ENCODE data around the gene DNAH11. TPM values are rescaled to one million over a fixed set of nuclear protein-coding genes. Genes with fewer than 3 reads are reported as not detected.
A peak's percentile ranks its signal among the peaks of the same experiment; 100 is the strongest.
"Not testable (repeated sequence)": the region's sequence is repeated elsewhere in the genome, so short reads cannot be mapped to it uniquely, and the experiment has no call there.

DNAH11 gene
- under 1 TPM; 0.25 to 0.43 TPM for total RNA-seq

GRCh38 chr7:21542891-21543527 is at the start of gene DNAH11:
TSS of gene DNAH11 (plus strand) at chr7:21543039. CDS start at chr7:21543246, 207 bp downstream.
- Mint-ChIP-seq H3K4me1 (peaks cover 9% of the 10 kb centered on the region), H3K9me3 (no peaks in the 10 kb centered on the region), H3K36me3 (no peaks in the 10 kb centered on the region), H3K27ac (no peak within 1 kb of the TSS), H3K4me3 (peak within 1 kb of the TSS; percentile 85), H3K27me3 (peaks cover 63% of the 10 kb centered on the region)
- peak; percentile 93 for ATAC-seq (ENCODE audit: low read depth)
- POLR2A ChIA-PET, result interaction anchor here (0.6 kb wide), 1 partner anchor 275 kb away, joined by 4 read pairs; no protein-coding TSS in a partner anchor
- DNase-seq, result peak; percentile 58

- Mint-ChIP-seq H3K9me3 (peaks cover 39% of the 10 kb centered on the region), H3K36me3 (peaks cover 66% of the 10 kb centered on the region)
- ATAC-seq (ENCODE audit: low read depth), result no peak
Observed at GRCh38 chr7:21495731-21496130, 47.1 kb upstream of the DNAH11 start.

GRCh38 chr7:21497072-21497471 is 45.8 kb upstream of the DNAH11 start:
- DNase-seq (no peak), ATAC-seq (ENCODE audit: low read depth) (no peak)
- H3K4me1 Mint-ChIP-seq, result peaks cover 2% of the 10 kb centered on the region
- POLR2A ChIA-PET, result no interaction called here
- no peak overlapping the region for H3K27ac Mint-ChIP-seq
- H3K36me3 Mint-ChIP-seq, result peaks cover 68% of the 10 kb centered on the region
- H3K4me3 Mint-ChIP-seq, result no peak overlapping the region
- peaks cover 35% of the 10 kb centered on the region for H3K9me3 Mint-ChIP-seq
- H3K27me3 Mint-ChIP-seq, result no peaks in the 10 kb centered on the region

More at GRCh38 chr7:21495731-21496130, 47.1 kb upstream of the DNAH11 start:
- POLR2A ChIA-PET, result no interaction called here
- Mint-ChIP-seq H3K27me3 (no peaks in the 10 kb centered on the region), H3K27ac (no peak overlapping the region), H3K4me3 (no peak overlapping the region), H3K4me1 (peaks cover 1% of the 10 kb centered on the region)
- DNase-seq, result no peak

- no peak for DNase-seq
- POLR2A ChIA-PET, result no interaction called here
- H3K27ac Mint-ChIP-seq, result no peak overlapping the region
- peaks cover 8% of the 10 kb centered on the region for H3K4me1 Mint-ChIP-seq
- no peaks in the 10 kb centered on the region for H3K27me3 Mint-ChIP-seq
- peaks cover 74% of the 10 kb centered on the region for H3K36me3 Mint-ChIP-seq
- no peak overlapping the region for H3K4me3 Mint-ChIP-seq
- peaks cover 22% of the 10 kb centered on the region for H3K9me3 Mint-ChIP-seq
- no peak for ATAC-seq (ENCODE audit: low read depth)
Observed at GRCh38 chr7:21500117-21500832, 42.6 kb upstream of the DNAH11 start.

GRCh38 chr7:21504021-21504420 is 38.8 kb upstream of the DNAH11 start:
- DNase-seq, result no peak
- POLR2A ChIA-PET, result no interaction called here
- Mint-ChIP-seq H3K27ac (no peak overlapping the region), H3K27me3 (no peaks in the 10 kb centered on the region), H3K4me1 (peaks cover 8% of the 10 kb centered on the region), H3K4me3 (no peak overlapping the region), H3K9me3 (peaks cover 23% of the 10 kb centered on the region), H3K36me3 (peaks cover 86% of the 10 kb centered on the region)
- ATAC-seq (ENCODE audit: low read depth), result no peak

- peaks cover 6% of the 10 kb centered on the region for H3K4me1 Mint-ChIP-seq
- ATAC-seq (ENCODE audit: low read depth) (no peak), DNase-seq (no peak)
- peaks cover 77% of the 10 kb centered on the region for H3K36me3 Mint-ChIP-seq
- no peak overlapping the region for H3K4me3 Mint-ChIP-seq
- H3K9me3 Mint-ChIP-seq, result peaks cover 16% of the 10 kb centered on the region
- no peaks in the 10 kb centered on the region for H3K27me3 Mint-ChIP-seq
- POLR2A ChIA-PET, result no interaction called here
- H3K27ac Mint-ChIP-seq, result no peak overlapping the region
Observed at GRCh38 chr7:21507627-21508343, 35.1 kb upstream of the DNAH11 start.

- Mint-ChIP-seq H3K4me1 (peaks cover 4% of the 10 kb centered on the region), H3K27ac (no peak overlapping the region), H3K27me3 (no peaks in the 10 kb centered on the region), H3K36me3 (peaks cover 71% of the 10 kb centered on the region), H3K4me3 (no peak overlapping the region), H3K9me3 (peaks cover 16% of the 10 kb centered on the region)
- POLR2A ChIA-PET, result no interaction called here
- ATAC-seq (ENCODE audit: low read depth), result no peak
- DNase-seq, result no peak
Observed at GRCh38 chr7:21508538-21508937, 34.3 kb upstream of the DNAH11 start.

GRCh38 chr7:21514062-21514461 is 28.8 kb upstream of the DNAH11 start:
- no peak overlapping the region for H3K4me3 Mint-ChIP-seq
- no peak overlapping the region for H3K27ac Mint-ChIP-seq
- H3K9me3 Mint-ChIP-seq, result no peaks in the 10 kb centered on the region
- H3K27me3 Mint-ChIP-seq, result no peaks in the 10 kb centered on the region
- no peak for DNase-seq
- no peak for ATAC-seq (ENCODE audit: low read depth)
- POLR2A ChIA-PET, result no interaction called here
- no peaks in the 10 kb centered on the region for H3K4me1 Mint-ChIP-seq
- H3K36me3 Mint-ChIP-seq, result peaks cover 28% of the 10 kb centered on the region

GRCh38 chr7:21524680-21525079 is 18.2 kb upstream of the DNAH11 start:
- peaks cover 5% of the 10 kb centered on the region for H3K27me3 Mint-ChIP-seq

GRCh38 chr7:21526007-21526406 is 16.8 kb upstream of the DNAH11 start:
- ATAC-seq (ENCODE audit: low read depth) (no peak), DNase-seq (no peak)
- Mint-ChIP-seq H3K4me1 (no peaks in the 10 kb centered on the region), H3K9me3 (peaks cover 7% of the 10 kb centered on the region), H3K36me3 (peaks cover 2% of the 10 kb centered on the region), H3K27me3 (peaks cover 6% of the 10 kb centered on the region), H3K27ac (no peak overlapping the region), H3K4me3 (no peak overlapping the region)
- POLR2A ChIA-PET, result no interaction called here

More at GRCh38 chr7:21524680-21525079, 18.2 kb upstream of the DNAH11 start:
- no peak overlapping the region for H3K4me3 Mint-ChIP-seq
- no peak overlapping the region for H3K27ac Mint-ChIP-seq
- no peaks in the 10 kb centered on the region for H3K4me1 Mint-ChIP-seq
- H3K36me3 Mint-ChIP-seq, result peaks cover 4% of the 10 kb centered on the region
- H3K9me3 Mint-ChIP-seq, result peaks cover 4% of the 10 kb centered on the region
- ATAC-seq (ENCODE audit: low read depth) (no peak), DNase-seq (no peak)
- POLR2A ChIA-PET, result no interaction called here

- no peak overlapping the region for H3K4me3 Mint-ChIP-seq
- peaks cover 2% of the 10 kb centered on the region for H3K36me3 Mint-ChIP-seq
- H3K27ac Mint-ChIP-seq, result no peak overlapping the region
- DNase-seq (no peak), ATAC-seq (ENCODE audit: low read depth) (no peak)
- H3K4me1 Mint-ChIP-seq, result no peaks in the 10 kb centered on the region
- peaks cover 7% of the 10 kb centered on the region for H3K9me3 Mint-ChIP-seq
- POLR2A ChIA-PET, result no interaction called here
- peaks cover 7% of the 10 kb centered on the region for H3K27me3 Mint-ChIP-seq
Observed at GRCh38 chr7:21526448-21526847, 16.4 kb upstream of the DNAH11 start.

- DNase-seq; ATAC-seq (ENCODE audit: low read depth); H3K9me3 Mint-ChIP-seq; H3K36me3 Mint-ChIP-seq; H3K27ac Mint-ChIP-seq; POLR2A ChIA-PET; H3K4me3 Mint-ChIP-seq; H3K4me1 Mint-ChIP-seq: not testable (repeated sequence)
- H3K27me3 Mint-ChIP-seq, result peaks cover 15% of the 10 kb centered on the region
Observed at GRCh38 chr7:21532485-21532884, 10.4 kb upstream of the DNAH11 start.

- H3K9me3 Mint-ChIP-seq; H3K4me3 Mint-ChIP-seq; H3K27ac Mint-ChIP-seq; DNase-seq; POLR2A ChIA-PET; H3K36me3 Mint-ChIP-seq; H3K4me1 Mint-ChIP-seq; ATAC-seq (ENCODE audit: low read depth): not testable (repeated sequence)
- H3K27me3 Mint-ChIP-seq, result peaks cover 15% of the 10 kb centered on the region
Observed at GRCh38 chr7:21533646-21534045, 9.2 kb upstream of the DNAH11 start.

Data from activated naive CD8-positive, alpha-beta T cell treated with anti-CD3 and anti-CD28 coated beads, Interleukin-2, amount 10 ng/mL, durations not matched to agents 7 days and 5 days (primary cell).